Peyer's patch (tissue), 4 donors: ENCODE results near the gene AP5B1. TPM values are rescaled to one million over a fixed set of nuclear protein-coding genes. Genes with fewer than 3 reads are reported as not detected.

Experiments
- DNase-seq, 3 donors: peaks; one replicate each; pipeline ENCODE4 v3.0.0-alpha.2; 2017 to 2019
- H3K27ac ChIP-seq, 4 donors: fragments of 200-600 bp; sonication (generic); one replicate each; pipeline ENCODE4 v1.5.1; 2016 to 2019
- H3K27me3 ChIP-seq, 2 donors: fragments of 200-600 bp; sonication (generic); one replicate each; pipeline ENCODE4 v1.5.1; 2019
- H3K36me3 ChIP-seq, 3 donors: fragments of 200-600 bp; sonication (generic); one replicate each; pipeline ENCODE4 v1.5.1; 2016 to 2019
- H3K4me1 ChIP-seq, 4 donors: fragments of 200-600 bp; sonication (generic); one replicate each; pipeline ENCODE4 v1.5.1; 2016 to 2019
- H3K4me3 ChIP-seq, 4 donors: fragments of 200-600 bp; sonication (generic); 1 replicate in 3 of 4; 2 replicates in 1 of 4; pipeline ENCODE4 v1.5.1; 2016 to 2019; ENCODE audit warnings: mild to moderate bottlenecking in 1 of 4
- H3K9me3 ChIP-seq, 4 donors: fragments of 200-600 bp; sonication (generic); one replicate each; pipeline ENCODE4 v1.5.1; 2016 to 2019; ENCODE audit warnings: mild to moderate bottlenecking in 1 of 4
- POLR2A ChIP-seq, 2 donors: fragments of 450-650 bp; IDR thresholded peaks; one replicate each; pipeline ENCODE4 v1.5.1; 2017; ENCODE audit warnings: antibody characterized with exemption in 2 of 2, mild to moderate bottlenecking in 2 of 2, moderate library complexity in 2 of 2
- total RNA-seq, 4 donors: library from RNA; depleted of rRNA; stranded (reverse); fragments of >200 nt; gene quantifications; one replicate each; pipeline ENCODE4 v1.1.0, GENCODE V29; 2016
- TF ChIP-seq, protein P1 (sequence below), 6 experiments: fragments of 450-650 bp in 4 of 6; fragments of 200-600 bp in 2 of 6; sonication (generic) in 1 of 6; IDR thresholded peaks; one replicate each; pipeline ENCODE4 v1.5.1; 2017 to 2019; ENCODE audit warnings: antibody characterized with exemption in 6 of 6, mild to moderate bottlenecking in 3 of 6, moderate library complexity in 1 of 6

The AP5B1 gene
- total RNA-seq, 4 donors from 2014 or later = 14.9 to 35.8 (median 35.0) TPM

GRCh38 chr11:65777241-65777640, 3.5 kb downstream of the AP5B1 start:
- TF ChIP-seq, protein P1, sequence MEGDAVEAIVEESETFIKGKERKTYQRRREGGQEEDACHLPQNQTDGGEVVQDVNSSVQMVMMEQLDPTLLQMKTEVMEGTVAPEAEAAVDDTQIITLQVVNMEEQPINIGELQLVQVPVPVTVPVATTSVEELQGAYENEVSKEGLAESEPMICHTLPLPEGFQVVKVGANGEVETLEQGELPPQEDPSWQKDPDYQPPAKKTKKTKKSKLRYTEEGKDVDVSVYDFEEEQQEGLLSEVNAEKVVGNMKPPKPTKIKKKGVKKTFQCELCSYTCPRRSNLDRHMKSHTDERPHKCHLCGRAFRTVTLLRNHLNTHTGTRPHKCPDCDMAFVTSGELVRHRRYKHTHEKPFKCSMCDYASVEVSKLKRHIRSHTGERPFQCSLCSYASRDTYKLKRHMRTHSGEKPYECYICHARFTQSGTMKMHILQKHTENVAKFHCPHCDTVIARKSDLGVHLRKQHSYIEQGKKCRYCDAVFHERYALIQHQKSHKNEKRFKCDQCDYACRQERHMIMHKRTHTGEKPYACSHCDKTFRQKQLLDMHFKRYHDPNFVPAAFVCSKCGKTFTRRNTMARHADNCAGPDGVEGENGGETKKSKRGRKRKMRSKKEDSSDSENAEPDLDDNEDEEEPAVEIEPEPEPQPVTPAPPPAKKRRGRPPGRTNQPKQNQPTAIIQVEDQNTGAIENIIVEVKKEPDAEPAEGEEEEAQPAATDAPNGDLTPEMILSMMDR (IDR thresholded peaks at IDR 0.05) = no peak
- TF ChIP-seq POLR2A (IDR thresholded peaks at IDR 0.05) = no peak
- peak in 1 of 3 donors; percentile 23 for DNase-seq

DNA sequence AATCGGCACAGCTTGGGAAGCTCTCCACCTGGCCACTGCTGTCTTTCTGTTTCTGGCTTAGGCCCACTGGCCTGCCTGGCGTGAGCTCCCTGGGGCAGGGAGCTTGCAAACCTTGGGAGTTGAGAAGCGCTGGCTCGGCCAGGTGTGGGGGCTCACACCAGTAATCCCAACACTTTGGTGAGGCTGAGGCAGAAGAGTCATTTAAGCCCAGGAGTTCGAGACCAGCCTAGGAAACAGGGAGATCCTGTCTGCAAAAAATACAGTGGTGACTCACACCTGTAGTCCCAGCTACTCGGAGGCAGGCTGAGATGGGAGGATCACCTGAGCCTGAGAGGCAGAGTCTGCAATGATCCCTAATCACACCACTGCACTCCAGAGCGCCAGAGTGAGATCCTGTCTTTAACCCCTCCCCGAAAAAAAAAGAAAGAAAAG, 4.0 kb downstream of the AP5B1 start:
- H3K4me1 ChIP-seq = peaks cover 0 to 19% (median 11%) of the 10 kb centered on the region in 4 donors
- H3K4me3 ChIP-seq = no peak overlapping the region
- H3K36me3 ChIP-seq = peaks cover 0 to 22% (median 0%) of the 10 kb centered on the region in 3 donors
- TF ChIP-seq, protein P1 (IDR thresholded peaks at IDR 0.05) = no peak
- TF ChIP-seq POLR2A (IDR thresholded peaks at IDR 0.05) = no peak
- H3K27ac ChIP-seq = no peak overlapping the region
- no peaks in the 10 kb centered on the region for H3K27me3 ChIP-seq
- no peaks in the 10 kb centered on the region for H3K9me3 ChIP-seq
- peak in 1 of 3 donors; percentile 23 for DNase-seq

More at GRCh38 chr11:65777241-65777640, 3.5 kb downstream of the AP5B1 start:
- Histone ChIP-seq H3K27me3 (no peaks in the 10 kb centered on the region), H3K9me3 (no peaks in the 10 kb centered on the region), H3K27ac (no peak overlapping the region), H3K4me1 (peaks cover 0 to 19% (median 11%) of the 10 kb centered on the region in 4 donors), H3K36me3 (peaks cover 0 to 22% (median 0%) of the 10 kb centered on the region in 3 donors), H3K4me3 (no peak overlapping the region)

- Histone ChIP-seq H3K4me1 (peaks cover 0 to 17% (median 9%) of the 10 kb centered on the region in 4 donors), H3K27me3 (no peaks in the 10 kb centered on the region), H3K9me3 (no peaks in the 10 kb centered on the region), H3K4me3 (no peak overlapping the region), H3K36me3 (peaks cover 0 to 22% (median 0%) of the 10 kb centered on the region in 3 donors), H3K27ac (peak overlapping the region in 1 of 4 donors; percentile 30)
- DNase-seq = peak in 1 of 3 donors; percentile 45
- TF ChIP-seq, protein P1 (IDR thresholded peaks at IDR 0.05) = no peak
- TF ChIP-seq POLR2A (IDR thresholded peaks at IDR 0.05) = no peak
These were observed 4.6 kb downstream of the AP5B1 start for GRCh38 chr11:65776196-65776595.

DNA sequence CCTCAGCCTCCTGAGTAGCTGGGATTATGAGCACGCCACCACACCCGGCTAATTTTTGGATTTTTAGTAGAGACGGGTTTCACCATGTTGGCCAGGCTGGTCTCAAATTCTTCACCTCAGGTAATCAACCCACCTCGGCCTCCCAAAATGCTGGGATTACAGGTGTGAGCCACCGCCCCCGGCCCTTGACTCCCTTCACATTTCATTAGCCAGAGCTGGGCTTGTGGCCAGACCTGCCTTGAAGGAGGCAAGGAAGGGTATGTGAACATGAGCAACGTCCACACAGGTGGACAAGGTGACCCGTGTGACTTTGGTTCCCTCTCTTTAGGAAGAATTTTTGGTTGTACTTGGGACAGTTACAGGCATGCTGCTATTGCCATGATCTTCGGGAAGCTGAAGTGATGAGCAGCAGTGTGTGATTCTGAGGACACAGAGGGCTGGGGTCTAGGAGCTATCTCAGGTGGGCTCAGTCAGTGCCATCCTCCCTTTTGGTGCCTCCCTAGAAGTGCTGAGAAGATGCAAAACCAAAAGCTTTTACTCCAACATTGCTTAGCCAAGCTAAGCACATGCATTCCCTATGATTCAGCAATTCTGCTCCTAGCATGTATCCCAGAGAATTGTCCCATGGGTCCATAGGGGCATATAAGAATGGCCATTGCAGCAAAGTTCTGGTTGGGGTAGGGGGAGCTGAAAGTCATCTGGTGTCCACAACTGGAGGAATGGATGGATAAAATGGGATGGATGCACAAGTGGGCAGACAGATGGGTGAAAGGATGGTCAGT, 6.1 kb downstream of the AP5B1 start:
- TF ChIP-seq POLR2A (IDR thresholded peaks at IDR 0.05) = no peak
- TF ChIP-seq, protein P1 (IDR thresholded peaks at IDR 0.05) = no peak
- Histone ChIP-seq H3K27me3 (no peaks in the 10 kb centered on the region), H3K4me3 (no peak overlapping the region), H3K4me1 (peaks cover 0 to 16% (median 6%) of the 10 kb centered on the region in 4 donors), H3K27ac (peak overlapping the region in 1 of 4 donors; percentile 5), H3K9me3 (no peaks in the 10 kb centered on the region), H3K36me3 (peaks cover 0 to 22% (median 0%) of the 10 kb centered on the region in 3 donors)
- peak in 1 of 3 donors; percentile 34 for DNase-seq

DNA sequence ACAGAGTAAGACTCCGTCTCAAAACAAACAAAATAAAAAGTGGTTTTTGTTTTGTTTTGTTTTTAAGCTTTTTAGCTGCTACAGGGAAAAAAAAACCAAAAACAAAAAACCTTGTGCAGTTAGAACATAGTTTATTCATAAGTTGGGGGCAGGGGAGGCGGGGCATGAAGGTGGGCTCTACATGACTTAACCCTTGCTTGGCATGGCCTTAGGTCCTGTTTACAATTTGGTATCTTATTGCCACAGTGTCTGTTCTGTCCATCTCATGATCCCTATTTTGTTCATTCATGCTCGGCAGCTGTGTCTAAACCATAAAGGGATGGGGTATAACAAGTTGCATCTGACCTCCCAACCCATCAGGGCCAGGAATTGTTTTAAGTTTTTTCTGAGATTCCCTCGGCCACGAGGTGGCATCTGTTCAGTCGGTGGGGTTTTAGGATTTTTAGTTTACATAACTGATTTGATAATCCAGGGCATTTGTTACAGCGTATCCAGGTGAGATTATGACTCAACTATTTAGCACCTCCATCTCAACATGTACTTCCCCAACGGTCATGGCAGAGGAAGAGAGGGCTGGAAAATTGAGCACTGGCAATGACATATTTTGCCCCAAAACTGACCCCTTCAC, 6.9 kb downstream of the AP5B1 start:
- Histone ChIP-seq H3K36me3 (peaks cover 0 to 17% (median 0%) of the 10 kb centered on the region in 3 donors), H3K9me3 (no peaks in the 10 kb centered on the region), H3K4me3 (no peak overlapping the region), H3K27me3 (no peaks in the 10 kb centered on the region), H3K27ac (no peak overlapping the region), H3K4me1 (peaks cover 0 to 8% (median 0%) of the 10 kb centered on the region in 4 donors)
- TF ChIP-seq, protein P1 (IDR thresholded peaks at IDR 0.05) = peak in 3 of 6 experiments; percentile 20 to 28 (median 25)
- no peak for TF ChIP-seq POLR2A (IDR thresholded peaks at IDR 0.05)
- peak in 1 of 3 donors; percentile 40 for DNase-seq
